ENCODE results near the gene HOXB6.

- no peak for TF ChIP-seq POLR2AphosphoS5 (IDR thresholded peaks at IDR 0.05; ENCODE audit: borderline replicate concordance, low read depth, low read length)
- TF ChIP-seq EZH2 (IDR thresholded peaks at IDR 0.05), result no peak
- TF ChIP-seq FOXP2 (optimal IDR thresholded peaks at IDR 0.05; ENCODE audit: control extremely low read depth, extremely low read length, insufficient read depth), result no peak
Observed at GRCh38 chr17:48596000-48596734, 8.6 kb downstream of the HOXB6 start.

Data from SK-N-MC (cell line).